Measurements from ENCODE around the gene PRR23A. TPM values are rescaled to one million over a fixed set of nuclear protein-coding genes. Genes with fewer than 3 reads are reported as not detected.

PRR23A gene
- total and polyA plus RNA-seq, 2 of the 8 experiments (the other 6 are each of a cell fraction or from before 2014, with no cell fraction given), result not detected

DNA sequence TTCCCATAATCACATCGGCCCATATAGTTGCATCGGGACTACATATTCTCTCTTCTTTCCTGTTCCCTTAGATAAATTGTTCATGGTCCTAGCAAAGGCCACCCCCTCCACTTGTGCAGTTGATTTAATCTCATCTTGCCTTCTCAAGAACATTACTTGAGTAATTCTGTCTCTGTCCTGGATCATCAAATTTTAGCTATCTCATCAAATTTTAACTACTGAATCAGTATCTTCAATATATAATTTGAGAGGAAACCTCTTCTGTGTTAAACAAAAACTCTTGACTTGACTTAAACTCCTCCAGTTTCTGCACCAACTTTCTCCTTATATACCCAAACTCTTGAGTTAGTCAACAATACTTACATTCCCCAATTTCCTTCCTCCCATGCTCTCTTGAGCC lies 18.9 kb upstream of the PRR23A start:
- no peak for TF ChIP-seq BRCA1 (IDR thresholded peaks at IDR 0.05; ENCODE audit: low read depth, low read length)
- TF ChIP-seq POLR2AphosphoS5 (IDR thresholded peaks at IDR 0.05; ENCODE audit: low read depth, low read length), result no peak
- TF ChIP-seq, protein P1, sequence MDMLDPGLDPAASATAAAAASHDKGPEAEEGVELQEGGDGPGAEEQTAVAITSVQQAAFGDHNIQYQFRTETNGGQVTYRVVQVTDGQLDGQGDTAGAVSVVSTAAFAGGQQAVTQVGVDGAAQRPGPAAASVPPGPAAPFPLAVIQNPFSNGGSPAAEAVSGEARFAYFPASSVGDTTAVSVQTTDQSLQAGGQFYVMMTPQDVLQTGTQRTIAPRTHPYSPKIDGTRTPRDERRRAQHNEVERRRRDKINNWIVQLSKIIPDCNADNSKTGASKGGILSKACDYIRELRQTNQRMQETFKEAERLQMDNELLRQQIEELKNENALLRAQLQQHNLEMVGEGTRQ (IDR thresholded peaks at IDR 0.05; ENCODE audit: low read length), result no peak
- no peak for TF ChIP-seq GTF2F1 (IDR thresholded peaks at IDR 0.05; ENCODE audit: borderline replicate concordance, low read depth, low read length)
- Histone ChIP-seq H3K23ac (ENCODE audit: insufficient read length) (no peak overlapping the region), H2BK20ac (ENCODE audit: low read length) (no peak overlapping the region), H4K5ac (ENCODE audit: insufficient read length, low read depth, low read length) (no peak overlapping the region), H3K4me2 (ENCODE audit: insufficient read depth in 1 of 2, low read depth in 2 of 2, low read length in 2 of 2) (no peak overlapping the region), H4K8ac (ENCODE audit: extremely low read depth, insufficient read depth, low read length) (no peak overlapping the region), H3K14ac (ENCODE audit: insufficient read length) (no peak overlapping the region), H3K9ac (replicated peaks in 1 of 4; ENCODE audit: extremely low read depth in 1 of 4, low read depth in 3 of 4, low read length in 3 of 4) (no peak overlapping the region), H3K4me1 (replicated peaks in 1 of 4; ENCODE audit: control insufficient read depth in 3 of 4, insufficient read depth in 4 of 4, low read length in 3 of 4) (no peaks in the 10 kb centered on the region), H4K20me1 (replicated peaks in 1 of 2; ENCODE audit: control insufficient read depth in 1 of 2, insufficient read depth in 2 of 2, low read length in 2 of 2) (no peaks in the 10 kb centered on the region), H2BK5ac (ENCODE audit: low read depth, low read length) (no peak overlapping the region), H3K79me1 (ENCODE audit: low read depth, low read length) (no peaks in the 10 kb centered on the region), H3K36me3 (ENCODE audit: control insufficient read depth in 2 of 4, insufficient read depth in 4 of 4, low read length in 3 of 4) (no peaks in the 10 kb centered on the region), H2AFZ (ENCODE audit: low read length) (no peak overlapping the region), H3K27ac (ENCODE audit: low read depth, low read length) (no peak overlapping the region), H3K23me2 (ENCODE audit: low read depth, low read length) (no peaks in the 10 kb centered on the region), H3K79me2 (ENCODE audit: control insufficient read depth in 1 of 2, insufficient read depth in 2 of 2, low read length in 2 of 2) (no peaks in the 10 kb centered on the region), H3K4ac (replicated peaks; ENCODE audit: insufficient read length, low read depth, low read length) (no peak overlapping the region), H2BK15ac (ENCODE audit: low read length) (no peak overlapping the region), H3K9me3 (ENCODE audit: insufficient read depth in 2 of 2, low read depth in 1 of 2, low read length in 1 of 2) (peaks cover 0 to 15% of the 10 kb centered on the region in 2 experiments; a peak in 2 of 4 replicates), H4K91ac (replicated peaks; ENCODE audit: insufficient read length, low read length) (no peak overlapping the region), H3K27me3 (replicated peaks in 1 of 4; ENCODE audit: control insufficient read depth in 3 of 4, extremely low read depth in 1 of 4, insufficient read depth in 3 of 4, low read length in 3 of 4) (no peaks in the 10 kb centered on the region), H3K18ac (ENCODE audit: extremely low read depth, low read length) (no peak overlapping the region), H2BK12ac (ENCODE audit: low read depth, low read length) (no peak overlapping the region), H3K4me3 (ENCODE audit: extremely low read depth in 1 of 4, insufficient read depth in 2 of 4, low read depth in 3 of 4, low read length in 4 of 4) (no peak overlapping the region), H3K56ac (replicated peaks; ENCODE audit: insufficient read length, low read depth, low read length) (no peak overlapping the region), H2BK120ac (replicated peaks; ENCODE audit: low read depth, low read length) (no peak overlapping the region), H2AK5ac (ENCODE audit: low read depth, low read length) (no peak overlapping the region)
- FAIRE-seq, result no peak
- 93% methylated on average over 2 of the region's 2 CpGs; no CpG with 5 or more reads in 1 of the 2 experiments for WGBS, 2 experiments (ENCODE audit: extremely low coverage in 1 of 2, insufficient coverage in 1 of 2, insufficient read length in 1 of 2, insufficient replicate concordance in 2 of 2, low coverage in 1 of 2, low lambda C conversion rate in 2 of 2, missing lambda C conversion rate in 1 of 2)
- ChIA-PET CTCF (ENCODE audit: partially characterized antibody) (no interaction called here), POLR2A (ENCODE audit: partially characterized antibody) (no interaction called here)
- no peak for DNase-seq (ENCODE audit: low read depth in 1 of 2, low spot score in 2 of 2)

Measured in H1 (cell line).